ENCODE measurements around the gene IRF5. TPM values are rescaled to one million over a fixed set of nuclear protein-coding genes. Genes with fewer than 3 reads are reported as not detected.

IRF5 gene
- total and polyA plus RNA-seq, 10 of the 15 experiments (the other 5 are each of a cell fraction or from before 2014, with no cell fraction given), result 5.4 to 90.3 (median 61.7) TPM

GRCh38 chr7:128940494-128941322 lies 3.0 kb downstream of the IRF5 start (continued):
- TF ChIP-seq LARP7 (IDR thresholded peaks at IDR 0.05) (0 out of 2 replicates have a peak, but pooled peaks have one; percentile 40), CREM (IDR thresholded peaks at IDR 0.05; ENCODE audit: low read depth) (peak; percentile 84), RELA (IDR thresholded peaks at IDR 0.05; ENCODE audit: borderline replicate concordance, partially characterized antibody) (no peak), POLR2AphosphoS5 (IDR thresholded peaks at IDR 0.05; ENCODE audit: low read length) (peak; percentile 51; the same call in 1 of the 2 replicates), CREB1 (IDR thresholded peaks at IDR 0.05; ENCODE audit: low read depth) (no peak), FOXM1 (IDR thresholded peaks at IDR 0.05; ENCODE audit: low read depth, low read length) (no peak), MTA2 (IDR thresholded peaks at IDR 0.05; ENCODE audit: low read depth) (peak; percentile 66), CBX5 (IDR thresholded peaks at IDR 0.05; ENCODE audit: low read depth) (no peak), DPF2 (IDR thresholded peaks at IDR 0.05) (peak; percentile 96), RBBP5 (conservative IDR thresholded peaks at IDR 0.05) (no peak), BMI1 (IDR thresholded peaks at IDR 0.05; ENCODE audit: borderline replicate concordance) (no peak), IRF3 (IDR thresholded peaks at IDR 0.05) (0 out of 2 replicates have a peak, but pooled peaks have one; percentile 5), TCF7 (IDR thresholded peaks at IDR 0.05; ENCODE audit: borderline replicate concordance) (no peak), IRF5 (IDR thresholded peaks at IDR 0.05; ENCODE audit: borderline replicate concordance) (no peak), CEBPB (IDR thresholded peaks at IDR 0.05; ENCODE audit: borderline replicate concordance in 1 of 2, low read depth in 2 of 2, low read length in 2 of 2) (no peak), NR2C2 (IDR thresholded peaks at IDR 0.05; ENCODE audit: borderline replicate concordance, control insufficient read depth, insufficient read length, low read depth) (no peak), YBX1 (IDR thresholded peaks at IDR 0.05) (no peak), HCFC1 (IDR thresholded peaks at IDR 0.05; ENCODE audit: low read length) (no peak)
- TF ChIP-seq, protein P1, sequence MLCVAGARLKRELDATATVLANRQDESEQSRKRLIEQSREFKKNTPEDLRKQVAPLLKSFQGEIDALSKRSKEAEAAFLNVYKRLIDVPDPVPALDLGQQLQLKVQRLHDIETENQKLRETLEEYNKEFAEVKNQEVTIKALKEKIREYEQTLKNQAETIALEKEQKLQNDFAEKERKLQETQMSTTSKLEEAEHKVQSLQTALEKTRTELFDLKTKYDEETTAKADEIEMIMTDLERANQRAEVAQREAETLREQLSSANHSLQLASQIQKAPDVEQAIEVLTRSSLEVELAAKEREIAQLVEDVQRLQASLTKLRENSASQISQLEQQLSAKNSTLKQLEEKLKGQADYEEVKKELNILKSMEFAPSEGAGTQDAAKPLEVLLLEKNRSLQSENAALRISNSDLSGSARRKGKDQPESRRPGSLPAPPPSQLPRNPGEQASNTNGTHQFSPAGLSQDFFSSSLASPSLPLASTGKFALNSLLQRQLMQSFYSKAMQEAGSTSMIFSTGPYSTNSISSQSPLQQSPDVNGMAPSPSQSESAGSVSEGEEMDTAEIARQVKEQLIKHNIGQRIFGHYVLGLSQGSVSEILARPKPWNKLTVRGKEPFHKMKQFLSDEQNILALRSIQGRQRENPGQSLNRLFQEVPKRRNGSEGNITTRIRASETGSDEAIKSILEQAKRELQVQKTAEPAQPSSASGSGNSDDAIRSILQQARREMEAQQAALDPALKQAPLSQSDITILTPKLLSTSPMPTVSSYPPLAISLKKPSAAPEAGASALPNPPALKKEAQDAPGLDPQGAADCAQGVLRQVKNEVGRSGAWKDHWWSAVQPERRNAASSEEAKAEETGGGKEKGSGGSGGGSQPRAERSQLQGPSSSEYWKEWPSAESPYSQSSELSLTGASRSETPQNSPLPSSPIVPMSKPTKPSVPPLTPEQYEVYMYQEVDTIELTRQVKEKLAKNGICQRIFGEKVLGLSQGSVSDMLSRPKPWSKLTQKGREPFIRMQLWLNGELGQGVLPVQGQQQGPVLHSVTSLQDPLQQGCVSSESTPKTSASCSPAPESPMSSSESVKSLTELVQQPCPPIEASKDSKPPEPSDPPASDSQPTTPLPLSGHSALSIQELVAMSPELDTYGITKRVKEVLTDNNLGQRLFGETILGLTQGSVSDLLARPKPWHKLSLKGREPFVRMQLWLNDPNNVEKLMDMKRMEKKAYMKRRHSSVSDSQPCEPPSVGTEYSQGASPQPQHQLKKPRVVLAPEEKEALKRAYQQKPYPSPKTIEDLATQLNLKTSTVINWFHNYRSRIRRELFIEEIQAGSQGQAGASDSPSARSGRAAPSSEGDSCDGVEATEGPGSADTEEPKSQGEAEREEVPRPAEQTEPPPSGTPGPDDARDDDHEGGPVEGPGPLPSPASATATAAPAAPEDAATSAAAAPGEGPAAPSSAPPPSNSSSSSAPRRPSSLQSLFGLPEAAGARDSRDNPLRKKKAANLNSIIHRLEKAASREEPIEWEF (IDR thresholded peaks at IDR 0.05; ENCODE audit: insufficient replicate concordance, low read depth, low read length), result peak; percentile 28
- TF ChIP-seq, protein P2, sequence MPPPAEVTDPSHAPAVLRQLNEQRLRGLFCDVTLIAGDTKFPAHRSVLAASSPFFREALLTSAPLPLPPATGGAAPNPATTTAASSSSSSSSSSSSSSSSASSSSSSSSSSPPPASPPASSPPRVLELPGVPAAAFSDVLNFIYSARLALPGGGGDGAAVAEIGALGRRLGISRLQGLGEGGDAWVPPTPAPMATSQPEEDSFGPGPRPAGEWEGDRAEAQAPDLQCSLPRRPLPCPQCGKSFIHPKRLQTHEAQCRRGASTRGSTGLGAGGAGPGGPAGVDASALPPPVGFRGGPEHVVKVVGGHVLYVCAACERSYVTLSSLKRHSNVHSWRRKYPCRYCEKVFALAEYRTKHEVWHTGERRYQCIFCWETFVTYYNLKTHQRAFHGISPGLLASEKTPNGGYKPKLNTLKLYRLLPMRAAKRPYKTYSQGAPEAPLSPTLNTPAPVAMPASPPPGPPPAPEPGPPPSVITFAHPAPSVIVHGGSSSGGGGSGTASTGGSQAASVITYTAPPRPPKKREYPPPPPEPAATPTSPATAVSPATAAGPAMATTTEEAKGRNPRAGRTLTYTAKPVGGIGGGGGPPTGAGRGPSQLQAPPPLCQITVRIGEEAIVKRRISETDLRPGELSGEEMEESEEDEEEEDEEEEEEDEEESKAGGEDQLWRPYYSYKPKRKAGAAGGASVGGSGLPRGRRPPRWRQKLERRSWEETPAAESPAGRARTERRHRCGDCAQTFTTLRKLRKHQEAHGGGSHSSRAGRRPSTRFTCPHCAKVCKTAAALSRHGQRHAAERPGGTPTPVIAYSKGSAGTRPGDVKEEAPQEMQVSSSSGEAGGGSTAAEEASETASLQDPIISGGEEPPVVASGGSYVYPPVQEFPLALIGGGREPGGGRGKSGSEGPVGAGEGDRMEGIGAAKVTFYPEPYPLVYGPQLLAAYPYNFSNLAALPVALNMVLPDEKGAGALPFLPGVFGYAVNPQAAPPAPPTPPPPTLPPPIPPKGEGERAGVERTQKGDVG (CRISPR knock-in tag; IDR thresholded peaks at IDR 0.05), result no peak
